Endothelial cell of umbilical vein (primary cell): Measurements from ENCODE around the gene SENP8. TPM values are rescaled to one million over a fixed set of nuclear protein-coding genes. Genes with fewer than 3 reads are reported as not detected.

ENCODE experiments used
- BruUV-seq: library from RNA; stranded (reverse); fragments of 400-500 nt; replicated peaks from 2 replicates; lab custom pipeline; 2021; lab: Mats Ljungman, UMichigan
- CTCF ChIA-PET: fragments of 300-600, 350-600 bp; sonication (Branson Sonifier 250); formaldehyde crosslinking; loops from one replicate; lab custom pipeline; 2021; ENCODE audit warnings: antibody characterized with exemption, inconsistent platforms; lab: Charles Lee
- POLR2A ChIA-PET: fragments of 300-600, 350-600 bp; sonication (Branson Sonifier 250); formaldehyde crosslinking; loops from one replicate; lab custom pipeline; 2021; ENCODE audit warnings: antibody characterized with exemption, inconsistent platforms; lab: Charles Lee
- DNase-seq: peaks from one replicate; pipeline ENCODE4 v3.0.0-alpha.2; 2011; ENCODE audit warnings: low read depth, low spot score
- FAIRE-seq: peaks from 2 replicates; lab custom pipeline; 2011; peaks lifted over from hg19 to GRCh38; lab: Jason Lieb, UNC
- H2AFZ ChIP-seq: 2 replicates; pipeline ENCODE4 v1.6.0; 2012; ENCODE audit warnings: low read depth, low read length, control low read depth, inconsistent platforms
- H3K27ac ChIP-seq: 2 replicates; pipeline ENCODE4 v1.5.1; 2011; ENCODE audit warnings: low read depth, mild to moderate bottlenecking, control low read depth, low read length, moderate library complexity; ENCODE audit not compliant: insufficient read depth
- H3K27me3 ChIP-seq, 2 experiments: 2 replicates each; pipeline versions ENCODE4 v1.6.0 to v1.6.1; 2011; ENCODE audit warnings: low read length in 2 of 2, mixed read lengths in 1 of 2; ENCODE audit not compliant: control insufficient read depth in 2 of 2, insufficient read depth in 2 of 2
- H3K36me3 ChIP-seq, 2 experiments: 2 replicates in 1 of 2; 3 replicates in 1 of 2; pipeline ENCODE4 v1.5.1; 2011; ENCODE audit warnings: low read length in 2 of 2, mild to moderate bottlenecking in 1 of 2, moderate library complexity in 1 of 2; ENCODE audit not compliant: control insufficient read depth in 2 of 2, insufficient read depth in 2 of 2; ENCODE audit errors: extremely low read depth in 1 of 2
- H3K4me1 ChIP-seq: 3 replicates; pipeline ENCODE4 v1.5.1; 2011; ENCODE audit warnings: mild to moderate bottlenecking, low read length; ENCODE audit not compliant: control insufficient read depth, insufficient read depth; ENCODE audit errors: extremely low read depth
- H3K4me2 ChIP-seq: 2 replicates; pipeline ENCODE4 v1.6.1; 2011; ENCODE audit warnings: low read length, control low read depth, mixed read lengths; ENCODE audit not compliant: insufficient read depth
- H3K4me3 ChIP-seq, 3 experiments: fragments of 200-600 bp in 1 of 3; sonication (generic), shearing (Covaris generic) in 1 of 3; replicated peaks in 1 of 3; 2 replicates each; pipeline ENCODE4 v1.5.1; 2011 to 2016; ENCODE audit warnings: control low read depth in 3 of 3, low read length in 3 of 3, mild to moderate bottlenecking in 2 of 3, inconsistent platforms in 1 of 3, low read depth in 1 of 3, moderate library complexity in 1 of 3; ENCODE audit not compliant: insufficient read depth in 1 of 3
- H3K79me2 ChIP-seq: 2 replicates; pipeline ENCODE4 v1.6.0; 2012; ENCODE audit warnings: low read length, inconsistent platforms; ENCODE audit not compliant: control insufficient read depth, insufficient read depth
- H3K9ac ChIP-seq: replicated peaks from 2 replicates; pipeline ENCODE3; 2011; ENCODE audit warnings: low read length, control low read depth; ENCODE audit not compliant: insufficient read depth; ENCODE audit errors: extremely low read depth
- H3K9me1 ChIP-seq: replicated peaks from 3 replicates; pipeline ENCODE4 v1.6.0; 2011; ENCODE audit warnings: mild to moderate bottlenecking, low read length; ENCODE audit not compliant: control insufficient read depth, insufficient read depth; ENCODE audit errors: extremely low read depth
- H3K9me3 ChIP-seq: replicated peaks from 2 replicates; pipeline ENCODE4 v1.5.1; 2012; ENCODE audit warnings: low read length, inconsistent platforms; ENCODE audit not compliant: control insufficient read depth, insufficient read depth
- H4K20me1 ChIP-seq: replicated peaks from 2 replicates; pipeline ENCODE3; 2011; ENCODE audit warnings: mild to moderate bottlenecking, low read length; ENCODE audit not compliant: control insufficient read depth, insufficient read depth; ENCODE audit errors: extremely low read depth
- EZH2 ChIP-seq: IDR thresholded peaks from 2 replicates; pipeline ENCODE4 v1.6.1; 2012; ENCODE audit warnings: borderline replicate concordance, low read depth, mild to moderate bottlenecking, moderate library complexity, low read length, inconsistent platforms; ENCODE audit not compliant: severe bottlenecking
- FOS ChIP-seq: IDR thresholded peaks from 2 replicates; pipeline ENCODE4 v1.6.1; 2011; ENCODE audit warnings: mild to moderate bottlenecking, low read length, moderate library complexity, borderline replicate concordance; ENCODE audit not compliant: insufficient read depth
- GATA2 ChIP-seq: IDR thresholded peaks from 2 replicates; pipeline ENCODE4 v1.7.0; 2011; ENCODE audit warnings: low read depth, mild to moderate bottlenecking, moderate library complexity, mixed read lengths, low read length; ENCODE audit not compliant: insufficient read length, insufficient read depth
- JUN ChIP-seq: IDR thresholded peaks from 2 replicates; pipeline ENCODE4 v1.6.1; 2011; ENCODE audit warnings: borderline replicate concordance, low read depth; ENCODE audit not compliant: insufficient read length, insufficient read depth
- MYC ChIP-seq: IDR thresholded peaks from one replicate; pipeline ENCODE4 v1.6.1; 2011; ENCODE audit warnings: mild to moderate bottlenecking, low read depth, low read length
- POLR2A ChIP-seq: IDR thresholded peaks from 2 replicates; pipeline ENCODE4 v1.6.1; 2012; ENCODE audit warnings: low read depth, mild to moderate bottlenecking, control low read depth, low read length
- POLR2AphosphoS5 ChIP-seq: IDR thresholded peaks from 2 replicates; pipeline ENCODE4 v1.6.1; 2012; ENCODE audit warnings: low read depth, mild to moderate bottlenecking, control low read depth, low read length, moderate library complexity; ENCODE audit not compliant: insufficient read depth
- dilution Hi-C: fragments of 300-500 bp; cut with MboI; formaldehyde crosslinking; loops from one replicate; pipeline ENCODE4 v1.15.0; 2019; ENCODE audit warnings: low sequenced_read_pairs; ENCODE audit not compliant: extremely low pct_ligation_motif_present
- intact Hi-C: fragments of 100-400 bp; cut with micrococcal nuclease; formaldehyde crosslinking; loops from one replicate; pipeline ENCODE4 v1.10.0; 2022
- polyA plus RNA-seq, 4 experiments: library from polyadenylated mRNA; depleted of rRNA in 3 of 4; stranded (reverse) in 3 of 4; unstranded in 1 of 4; fragments of >200 nt; gene quantifications; 2 replicates each; pipeline versions ENCODE4 v1.2.1 to v1.2.3, GENCODE V29; 2011 to 2012; ENCODE audit warnings: missing spikeins in 1 of 4
- total RNA-seq: library from RNA; stranded (reverse); gene quantifications from 2 replicates; pipeline ENCODE4 v1.2.3, GENCODE V29; 2021
- TF ChIP-seq, protein P1 (sequence below): IDR thresholded peaks from 2 replicates; pipeline ENCODE4 v1.6.1; 2011; ENCODE audit not compliant: insufficient read depth, insufficient read length
- TF ChIP-seq, protein P2 (sequence below), 2 donors: IDR thresholded peaks; 1 replicate in 1 of 2; 2 replicates in 1 of 2; pipeline ENCODE4 v1.5.1; 2011; ENCODE audit warnings: low read length in 2 of 2, mild to moderate bottlenecking in 2 of 2, moderate library complexity in 2 of 2, control low read depth in 1 of 2, inconsistent platforms in 1 of 2, low read depth in 1 of 2; ENCODE audit not compliant: insufficient read depth in 1 of 2; ENCODE audit errors: extremely low read depth in 1 of 2

SENP8 gene
- total and polyA plus RNA-seq, 2 donors (not counting 3 experiments of a cell fraction or from before 2014, with no cell fraction given) = 0.91 to 1.3 TPM

DNA sequence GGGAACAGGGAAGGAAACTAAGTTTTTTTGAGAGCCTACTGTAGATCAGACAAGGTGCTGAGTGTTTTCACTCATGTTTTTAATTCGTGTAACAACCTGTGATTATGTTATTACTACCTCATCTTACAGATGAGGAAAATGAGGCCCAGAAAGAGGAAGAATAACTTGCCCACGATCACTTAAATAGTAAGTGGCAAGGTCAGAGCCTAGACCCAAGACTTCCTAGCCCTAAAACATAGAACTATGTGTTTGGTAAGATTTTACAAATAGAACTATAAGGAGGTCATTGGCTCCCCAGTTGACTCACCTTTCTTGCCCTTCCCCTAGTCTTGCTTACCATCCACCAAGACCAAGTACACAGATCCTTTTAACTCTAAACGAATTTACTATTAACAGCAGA is 13.7 kb downstream of the SENP8 start:
- ChIA-PET POLR2A (no interaction called here), CTCF (no interaction called here)
- Histone ChIP-seq H3K4me3 (no peak overlapping the region), H3K27ac (no peak overlapping the region), H3K4me1 (no peaks in the 10 kb centered on the region), H3K9me1 (no peaks in the 10 kb centered on the region), H3K9me3 (no peaks in the 10 kb centered on the region), H3K27me3 (no peaks in the 10 kb centered on the region), H4K20me1 (no peaks in the 10 kb centered on the region), H3K4me2 (no peak overlapping the region), H2AFZ (no peak overlapping the region), H3K9ac (no peak overlapping the region), H3K36me3 (no peaks in the 10 kb centered on the region), H3K79me2 (no peaks in the 10 kb centered on the region)
- DNase-seq = no peak
- TF ChIP-seq JUN (no peak), GATA2 (no peak), POLR2A (no peak), MYC (no peak), EZH2 (no peak), FOS (no peak), POLR2AphosphoS5 (no peak)
- TF ChIP-seq, protein P1, sequence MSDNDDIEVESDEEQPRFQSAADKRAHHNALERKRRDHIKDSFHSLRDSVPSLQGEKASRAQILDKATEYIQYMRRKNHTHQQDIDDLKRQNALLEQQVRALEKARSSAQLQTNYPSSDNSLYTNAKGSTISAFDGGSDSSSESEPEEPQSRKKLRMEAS = no peak
- TF ChIP-seq, protein P2, sequence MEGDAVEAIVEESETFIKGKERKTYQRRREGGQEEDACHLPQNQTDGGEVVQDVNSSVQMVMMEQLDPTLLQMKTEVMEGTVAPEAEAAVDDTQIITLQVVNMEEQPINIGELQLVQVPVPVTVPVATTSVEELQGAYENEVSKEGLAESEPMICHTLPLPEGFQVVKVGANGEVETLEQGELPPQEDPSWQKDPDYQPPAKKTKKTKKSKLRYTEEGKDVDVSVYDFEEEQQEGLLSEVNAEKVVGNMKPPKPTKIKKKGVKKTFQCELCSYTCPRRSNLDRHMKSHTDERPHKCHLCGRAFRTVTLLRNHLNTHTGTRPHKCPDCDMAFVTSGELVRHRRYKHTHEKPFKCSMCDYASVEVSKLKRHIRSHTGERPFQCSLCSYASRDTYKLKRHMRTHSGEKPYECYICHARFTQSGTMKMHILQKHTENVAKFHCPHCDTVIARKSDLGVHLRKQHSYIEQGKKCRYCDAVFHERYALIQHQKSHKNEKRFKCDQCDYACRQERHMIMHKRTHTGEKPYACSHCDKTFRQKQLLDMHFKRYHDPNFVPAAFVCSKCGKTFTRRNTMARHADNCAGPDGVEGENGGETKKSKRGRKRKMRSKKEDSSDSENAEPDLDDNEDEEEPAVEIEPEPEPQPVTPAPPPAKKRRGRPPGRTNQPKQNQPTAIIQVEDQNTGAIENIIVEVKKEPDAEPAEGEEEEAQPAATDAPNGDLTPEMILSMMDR (IDR thresholded peaks at IDR 0.05; ENCODE audit: extremely low read depth in 1 of 2, insufficient read depth in 1 of 2, low read depth in 1 of 2, low read length in 2 of 2) = no peak
- dilution Hi-C loops (no loop called here), intact Hi-C loops (no loop called here)
- FAIRE-seq = no peak
- no TSS peak for BruUV-seq
